ENCODE measurements around the gene USP6NL. TPM values are rescaled to one million over a fixed set of nuclear protein-coding genes. Genes with fewer than 3 reads are reported as not detected.

The USP6NL gene
- polyA plus RNA-seq, 1 donor (not counting 4 experiments of a cell fraction or from before 2014, with no cell fraction given) = 8.7 TPM

DNA sequence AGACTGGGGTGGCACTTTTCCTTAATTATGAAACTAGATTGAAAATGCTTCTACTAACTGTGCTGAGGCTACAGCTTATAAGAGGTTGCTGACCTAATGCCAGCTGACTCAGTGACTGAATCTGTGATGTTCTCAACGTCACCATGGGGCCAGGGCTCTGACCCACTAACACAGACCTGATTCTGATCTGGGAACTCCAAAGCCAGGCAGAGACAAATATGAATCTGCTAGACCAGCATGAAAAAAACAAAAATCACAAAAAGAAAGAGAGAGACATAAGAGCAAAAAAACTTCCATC lies 16.1 kb downstream of the USP6NL start:
- dilution Hi-C loops (cut with MboI; ENCODE audit: extremely low pct_ligation_motif_present, low sequenced_read_pairs) = no loop called here
- H3K4me2 ChIP-seq (ENCODE audit: control insufficient read depth, extremely low read depth, insufficient read depth, low read depth, low read length) = no peak overlapping the region
- no peak for FAIRE-seq
- H3K27me3 ChIP-seq (ENCODE audit: control insufficient read depth, extremely low read depth, insufficient read depth, low read length) = no peaks in the 10 kb centered on the region
- peaks cover 2% of the 10 kb centered on the region for H4K20me1 ChIP-seq (ENCODE audit: control insufficient read depth, extremely low read depth, insufficient read depth, low read length)
- no peaks in the 10 kb centered on the region for H3K36me3 ChIP-seq (ENCODE audit: control insufficient read depth in 2 of 2, extremely low read depth in 1 of 2, insufficient read depth in 2 of 2, low read length in 2 of 2)
- no peak overlapping the region for H3K9ac ChIP-seq (ENCODE audit: control insufficient read depth, extremely low read depth, insufficient read depth, low read length)
- peaks cover 3% of the 10 kb centered on the region for H3K9me1 ChIP-seq (ENCODE audit: control insufficient read depth, extremely low read depth, insufficient read depth, low read length)
- no peak overlapping the region for H3K27ac ChIP-seq (ENCODE audit: control insufficient read depth, insufficient read depth, low read length)
- no peak overlapping the region for H3K4me3 ChIP-seq (ENCODE audit: control insufficient read depth in 2 of 3, extremely low read depth in 1 of 3, insufficient read depth in 2 of 3, low read depth in 1 of 3, low read length in 3 of 3)
- no peaks in the 10 kb centered on the region for H3K4me1 ChIP-seq (ENCODE audit: control insufficient read depth, extremely low read depth, insufficient read depth, low read length)
- TF ChIP-seq, protein P1, sequence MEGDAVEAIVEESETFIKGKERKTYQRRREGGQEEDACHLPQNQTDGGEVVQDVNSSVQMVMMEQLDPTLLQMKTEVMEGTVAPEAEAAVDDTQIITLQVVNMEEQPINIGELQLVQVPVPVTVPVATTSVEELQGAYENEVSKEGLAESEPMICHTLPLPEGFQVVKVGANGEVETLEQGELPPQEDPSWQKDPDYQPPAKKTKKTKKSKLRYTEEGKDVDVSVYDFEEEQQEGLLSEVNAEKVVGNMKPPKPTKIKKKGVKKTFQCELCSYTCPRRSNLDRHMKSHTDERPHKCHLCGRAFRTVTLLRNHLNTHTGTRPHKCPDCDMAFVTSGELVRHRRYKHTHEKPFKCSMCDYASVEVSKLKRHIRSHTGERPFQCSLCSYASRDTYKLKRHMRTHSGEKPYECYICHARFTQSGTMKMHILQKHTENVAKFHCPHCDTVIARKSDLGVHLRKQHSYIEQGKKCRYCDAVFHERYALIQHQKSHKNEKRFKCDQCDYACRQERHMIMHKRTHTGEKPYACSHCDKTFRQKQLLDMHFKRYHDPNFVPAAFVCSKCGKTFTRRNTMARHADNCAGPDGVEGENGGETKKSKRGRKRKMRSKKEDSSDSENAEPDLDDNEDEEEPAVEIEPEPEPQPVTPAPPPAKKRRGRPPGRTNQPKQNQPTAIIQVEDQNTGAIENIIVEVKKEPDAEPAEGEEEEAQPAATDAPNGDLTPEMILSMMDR (optimal IDR thresholded peaks at IDR 0.05 in 1 of 3, IDR thresholded peaks at IDR 0.05 in 1 of 3, conservative IDR thresholded peaks at IDR 0.05 in 1 of 3; ENCODE audit: extremely low read depth in 1 of 3, insufficient read depth in 2 of 3, low read length in 3 of 3) = no peak
- no peak for TF ChIP-seq EZH2 (IDR thresholded peaks at IDR 0.05; ENCODE audit: low read length)
- H2AFZ ChIP-seq (ENCODE audit: control insufficient read depth, low read length) = no peak overlapping the region
- H3K79me2 ChIP-seq (ENCODE audit: control insufficient read depth, insufficient read depth, low read length) = peaks cover 25% of the 10 kb centered on the region
- no peaks in the 10 kb centered on the region for H3K9me3 ChIP-seq (ENCODE audit: control insufficient read depth, low read depth, low read length)
- no peak for DNase-seq (ENCODE audit: low read depth, low spot score)

GRCh38 chr10:11594589-11595394 lies 16.7 kb downstream of the USP6NL start:
- no peaks in the 10 kb centered on the region for H3K4me1 ChIP-seq (ENCODE audit: control insufficient read depth, extremely low read depth, insufficient read depth, low read length)
- H3K79me2 ChIP-seq (ENCODE audit: control insufficient read depth, insufficient read depth, low read length) = peaks cover 20% of the 10 kb centered on the region
- no peak overlapping the region for H3K4me3 ChIP-seq (ENCODE audit: control insufficient read depth in 2 of 3, extremely low read depth in 1 of 3, insufficient read depth in 2 of 3, low read depth in 1 of 3, low read length in 3 of 3)
- TF ChIP-seq, protein P1 (optimal IDR thresholded peaks at IDR 0.05 in 1 of 3, IDR thresholded peaks at IDR 0.05 in 1 of 3, conservative IDR thresholded peaks at IDR 0.05 in 1 of 3; ENCODE audit: extremely low read depth in 1 of 3, insufficient read depth in 2 of 3, low read length in 3 of 3) = no peak
- TF ChIP-seq EZH2 (IDR thresholded peaks at IDR 0.05; ENCODE audit: low read length) = no peak
- no peak overlapping the region for H3K4me2 ChIP-seq (ENCODE audit: control insufficient read depth, extremely low read depth, insufficient read depth, low read depth, low read length)
- no peak overlapping the region for H3K27ac ChIP-seq (ENCODE audit: control insufficient read depth, insufficient read depth, low read length)
- no peak overlapping the region for H3K9ac ChIP-seq (ENCODE audit: control insufficient read depth, extremely low read depth, insufficient read depth, low read length)
- H4K20me1 ChIP-seq (ENCODE audit: control insufficient read depth, extremely low read depth, insufficient read depth, low read length) = peaks cover 2% of the 10 kb centered on the region
- dilution Hi-C loops (cut with MboI; ENCODE audit: extremely low pct_ligation_motif_present, low sequenced_read_pairs) = no loop called here
- no peaks in the 10 kb centered on the region for H3K27me3 ChIP-seq (ENCODE audit: control insufficient read depth, extremely low read depth, insufficient read depth, low read length)
- H3K36me3 ChIP-seq (ENCODE audit: control insufficient read depth in 2 of 2, extremely low read depth in 1 of 2, insufficient read depth in 2 of 2, low read length in 2 of 2) = no peaks in the 10 kb centered on the region
- no peak for DNase-seq (ENCODE audit: low read depth, low spot score)
- no peaks in the 10 kb centered on the region for H3K9me3 ChIP-seq (ENCODE audit: control insufficient read depth, low read depth, low read length)
- H2AFZ ChIP-seq (ENCODE audit: control insufficient read depth, low read length) = no peak overlapping the region
- FAIRE-seq = no peak
- H3K9me1 ChIP-seq (ENCODE audit: control insufficient read depth, extremely low read depth, insufficient read depth, low read length) = peaks cover 3% of the 10 kb centered on the region
